SU-DHL-6 (cell line): Measurements from ENCODE around the gene RALBP1.

Experiments
- EZH2phosphoT487 ChIP-seq: fragments of 200-600 bp; sonication (generic), shearing (Covaris generic); conservative IDR thresholded peaks from 2 replicates; pipeline ENCODE4 v1.6.1; 2018; ENCODE audit warnings: mild to moderate bottlenecking, antibody characterized with exemption, low read length, moderate library complexity, mixed read lengths
- TF ChIP-seq, protein P1 (sequence below): fragments of 200-600 bp; sonication (generic); IDR thresholded peaks from one replicate; pipeline ENCODE4 v1.5.1; 2017; ENCODE audit warnings: antibody characterized with exemption, mild to moderate bottlenecking, low read length, moderate library complexity; ENCODE audit not compliant: insufficient read depth, poor library complexity, severe bottlenecking

DNA sequence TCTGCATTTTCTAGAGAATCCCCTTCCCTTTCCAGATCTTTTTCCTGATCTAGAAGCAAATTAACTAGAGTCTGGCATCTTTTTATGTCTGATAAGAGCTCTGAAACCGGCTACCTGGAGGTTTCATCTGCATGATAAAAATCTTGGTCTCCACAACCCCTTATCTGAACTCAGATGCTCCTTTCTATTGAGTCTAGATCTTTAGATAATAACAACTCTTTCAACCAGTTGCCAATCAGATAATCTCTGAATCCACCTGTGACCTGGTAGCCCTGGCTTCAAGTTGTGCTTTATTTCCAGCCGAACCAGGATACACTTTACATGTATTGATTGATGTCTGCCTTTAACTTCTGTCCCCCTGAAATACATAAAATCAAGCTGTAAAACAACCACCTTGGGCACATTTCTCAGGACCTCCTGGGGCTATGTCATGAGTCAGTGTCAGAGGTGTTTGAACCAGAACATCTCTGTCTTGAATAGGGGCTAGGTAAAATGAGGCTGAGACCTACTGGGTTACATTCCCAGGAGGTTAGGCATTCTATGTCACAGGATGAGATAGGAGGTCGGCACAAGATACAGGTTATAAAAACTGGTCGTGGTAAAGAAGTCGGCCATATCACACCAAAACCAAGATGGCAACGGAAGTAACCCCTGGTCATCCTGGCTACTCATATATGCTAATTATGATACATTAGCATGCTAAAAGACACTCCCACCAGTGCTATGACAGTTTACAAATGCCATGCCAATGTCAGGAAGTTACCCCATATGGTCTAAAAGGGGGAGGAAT, 20.8 kb downstream of the RALBP1 start:
- TF ChIP-seq, protein P1, sequence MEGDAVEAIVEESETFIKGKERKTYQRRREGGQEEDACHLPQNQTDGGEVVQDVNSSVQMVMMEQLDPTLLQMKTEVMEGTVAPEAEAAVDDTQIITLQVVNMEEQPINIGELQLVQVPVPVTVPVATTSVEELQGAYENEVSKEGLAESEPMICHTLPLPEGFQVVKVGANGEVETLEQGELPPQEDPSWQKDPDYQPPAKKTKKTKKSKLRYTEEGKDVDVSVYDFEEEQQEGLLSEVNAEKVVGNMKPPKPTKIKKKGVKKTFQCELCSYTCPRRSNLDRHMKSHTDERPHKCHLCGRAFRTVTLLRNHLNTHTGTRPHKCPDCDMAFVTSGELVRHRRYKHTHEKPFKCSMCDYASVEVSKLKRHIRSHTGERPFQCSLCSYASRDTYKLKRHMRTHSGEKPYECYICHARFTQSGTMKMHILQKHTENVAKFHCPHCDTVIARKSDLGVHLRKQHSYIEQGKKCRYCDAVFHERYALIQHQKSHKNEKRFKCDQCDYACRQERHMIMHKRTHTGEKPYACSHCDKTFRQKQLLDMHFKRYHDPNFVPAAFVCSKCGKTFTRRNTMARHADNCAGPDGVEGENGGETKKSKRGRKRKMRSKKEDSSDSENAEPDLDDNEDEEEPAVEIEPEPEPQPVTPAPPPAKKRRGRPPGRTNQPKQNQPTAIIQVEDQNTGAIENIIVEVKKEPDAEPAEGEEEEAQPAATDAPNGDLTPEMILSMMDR = no peak
- TF ChIP-seq EZH2phosphoT487 = no peak
